Activated CD4-positive, alpha-beta T cell treated with anti-CD3 and anti-CD28 coated beads, Interleukin-2, amount 10 ng/mL, durations not matched to agents 24 days and 14 days (primary cell): ENCODE results near the gene EFNA5. TPM values are rescaled to one million over a fixed set of nuclear protein-coding genes. Genes with fewer than 3 reads are reported as not detected.

Experiments
- DNase-seq: peaks from one replicate; pipeline ENCODE4 v3.0.0; 2022
- H3K27ac Mint-ChIP-seq: one replicate; pipeline ENCODE4 v1.8.0; 2022; ENCODE audit warnings: mild to moderate bottlenecking, mixed read lengths
- H3K27me3 Mint-ChIP-seq: one replicate; pipeline ENCODE4 v1.8.0; 2022; ENCODE audit warnings: mixed read lengths
- H3K36me3 Mint-ChIP-seq: one replicate; pipeline ENCODE4 v1.8.0; 2022; ENCODE audit warnings: low read depth, mild to moderate bottlenecking, mixed read lengths
- H3K4me1 Mint-ChIP-seq: one replicate; pipeline ENCODE4 v1.8.0; 2021; ENCODE audit warnings: mixed read lengths
- H3K4me3 Mint-ChIP-seq: one replicate; pipeline ENCODE4 v1.8.0; 2022; ENCODE audit warnings: mild to moderate bottlenecking, moderate library complexity, mixed read lengths
- H3K9me3 Mint-ChIP-seq: one replicate; pipeline ENCODE4 v1.8.0; 2021; ENCODE audit warnings: mixed read lengths
- intact Hi-C: fragments of 100-400 bp; cut with micrococcal nuclease; formaldehyde crosslinking; loops from one replicate; pipeline ENCODE4 v1.15.1; 2023
- total RNA-seq: library from RNA; stranded (reverse); gene quantifications from 2 replicates; pipeline ENCODE4 v1.2.3, GENCODE V29; 2022

EFNA5 gene
- total RNA-seq, 1 donor from 2014 or later = not detected

DNA sequence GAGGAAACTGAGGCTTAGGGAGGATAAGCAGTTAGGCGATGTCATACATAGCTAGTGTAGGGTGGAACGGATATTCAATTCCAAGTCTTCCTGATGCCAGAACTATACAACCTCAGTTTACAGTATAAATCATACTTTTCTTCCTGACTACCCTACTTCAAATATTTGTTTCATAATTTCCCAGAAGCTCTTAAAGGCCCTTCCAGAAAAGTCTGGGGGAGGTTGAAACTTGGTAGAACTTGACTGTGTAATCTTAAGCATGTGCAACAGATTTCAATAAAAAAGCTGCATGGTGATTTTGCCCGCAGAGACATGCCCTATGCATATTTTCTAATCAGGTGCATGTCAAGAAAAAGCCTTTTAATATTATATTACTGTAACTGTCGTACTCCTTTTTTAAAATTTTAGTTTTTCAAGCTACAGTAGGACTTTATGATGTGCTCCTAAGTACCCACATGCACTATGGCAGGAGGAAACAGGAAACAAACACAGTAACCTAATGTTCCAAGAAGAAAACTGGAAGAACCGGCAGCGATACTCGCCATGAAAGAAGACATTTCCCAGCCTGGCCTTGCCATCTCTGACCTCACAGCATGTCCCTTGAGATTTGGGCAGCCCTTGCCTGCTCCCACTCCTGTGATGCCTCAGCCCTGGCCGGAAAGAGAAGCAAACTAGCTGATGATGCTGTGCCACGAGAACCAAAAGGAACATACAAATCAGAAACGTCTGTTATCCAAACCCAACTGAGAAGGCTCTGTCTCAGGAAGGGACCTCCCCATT is 266.0 kb downstream of the EFNA5 start:
- Mint-ChIP-seq H3K9me3 (no peaks in the 10 kb centered on the region), H3K27me3 (peaks cover 8% of the 10 kb centered on the region), H3K4me1 (no peaks in the 10 kb centered on the region), H3K36me3 (no peaks in the 10 kb centered on the region), H3K4me3 (no peak overlapping the region), H3K27ac (no peak overlapping the region)
- intact Hi-C loops = no loop called here
- DNase-seq = no peak

DNA sequence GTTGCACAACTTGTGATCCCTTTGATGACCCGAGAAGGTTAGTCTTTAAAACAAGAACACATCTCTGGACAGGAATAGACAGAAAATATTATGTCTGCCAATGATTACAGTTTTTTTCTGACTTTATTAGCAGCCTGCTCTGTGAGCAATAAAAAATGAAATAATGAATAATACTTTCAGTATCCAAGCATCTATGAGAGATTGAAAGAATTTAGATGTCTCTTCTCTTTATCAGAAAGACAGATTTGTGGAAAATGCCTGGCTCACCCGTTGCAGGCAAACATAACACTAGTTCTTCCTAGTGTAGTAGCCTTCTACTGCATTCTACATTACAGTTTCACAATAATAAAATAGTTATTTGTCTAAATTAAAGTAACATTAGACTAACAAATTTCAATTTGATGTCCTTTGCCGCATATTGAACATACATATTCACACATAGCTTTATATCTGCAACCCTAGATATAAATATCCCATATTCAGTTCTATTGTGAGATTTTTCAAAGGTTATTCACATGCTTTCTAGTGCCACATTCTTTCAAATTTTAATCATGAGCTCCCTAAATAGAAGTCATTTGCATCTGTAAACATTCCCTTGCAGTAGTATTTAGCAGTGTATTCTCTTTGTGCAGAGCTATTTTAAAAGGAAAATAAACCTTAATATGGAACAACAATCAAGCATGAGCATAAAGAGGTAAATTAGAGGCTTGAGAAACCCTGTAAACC is 267.3 kb downstream of the EFNA5 start:
- no peaks in the 10 kb centered on the region for H3K36me3 Mint-ChIP-seq
- H3K4me3 Mint-ChIP-seq = no peak overlapping the region
- no peak overlapping the region for H3K27ac Mint-ChIP-seq
- no peaks in the 10 kb centered on the region for H3K9me3 Mint-ChIP-seq
- H3K4me1 Mint-ChIP-seq = no peaks in the 10 kb centered on the region
- no peak for DNase-seq
- intact Hi-C loops = no loop called here
- peaks cover 13% of the 10 kb centered on the region for H3K27me3 Mint-ChIP-seq

DNA sequence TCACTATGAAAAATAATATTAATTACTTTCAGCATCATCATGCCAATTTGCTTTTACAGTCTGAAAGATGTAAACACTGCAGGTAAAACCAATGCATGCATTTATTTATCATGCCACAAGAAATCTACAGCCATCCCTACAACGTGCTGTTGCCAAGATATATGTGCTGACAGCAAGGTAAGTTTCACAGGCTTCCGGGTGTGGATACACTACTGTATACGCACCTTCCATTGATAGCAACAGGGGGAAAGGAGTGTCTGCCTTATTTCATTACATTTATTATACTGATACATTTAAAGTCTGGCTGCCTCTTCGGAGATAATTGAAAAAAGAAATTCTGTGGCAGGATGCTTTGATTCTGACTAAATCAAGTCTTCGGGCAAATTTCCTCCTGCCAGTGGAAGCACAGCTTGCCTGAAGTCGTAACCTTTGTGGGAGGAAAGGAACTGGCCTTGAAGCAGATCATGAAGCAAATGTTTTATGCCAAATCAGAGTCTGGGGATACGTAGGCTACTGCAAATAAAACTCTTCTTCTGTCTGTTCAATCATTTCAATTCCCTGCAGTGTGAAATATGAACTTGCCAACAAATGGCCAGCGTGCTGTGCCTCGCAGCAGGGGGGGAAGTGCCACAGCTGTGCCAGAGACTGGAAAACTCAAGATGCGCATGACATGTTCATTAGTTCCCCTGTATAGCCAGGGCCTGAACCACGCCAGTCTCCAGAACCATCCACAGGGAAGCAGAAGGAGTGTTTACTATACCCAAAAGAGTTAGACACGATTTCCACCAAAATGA is 268.1 kb downstream of the EFNA5 start:
- intact Hi-C loops = no loop called here
- no peak overlapping the region for H3K4me3 Mint-ChIP-seq

DNA sequence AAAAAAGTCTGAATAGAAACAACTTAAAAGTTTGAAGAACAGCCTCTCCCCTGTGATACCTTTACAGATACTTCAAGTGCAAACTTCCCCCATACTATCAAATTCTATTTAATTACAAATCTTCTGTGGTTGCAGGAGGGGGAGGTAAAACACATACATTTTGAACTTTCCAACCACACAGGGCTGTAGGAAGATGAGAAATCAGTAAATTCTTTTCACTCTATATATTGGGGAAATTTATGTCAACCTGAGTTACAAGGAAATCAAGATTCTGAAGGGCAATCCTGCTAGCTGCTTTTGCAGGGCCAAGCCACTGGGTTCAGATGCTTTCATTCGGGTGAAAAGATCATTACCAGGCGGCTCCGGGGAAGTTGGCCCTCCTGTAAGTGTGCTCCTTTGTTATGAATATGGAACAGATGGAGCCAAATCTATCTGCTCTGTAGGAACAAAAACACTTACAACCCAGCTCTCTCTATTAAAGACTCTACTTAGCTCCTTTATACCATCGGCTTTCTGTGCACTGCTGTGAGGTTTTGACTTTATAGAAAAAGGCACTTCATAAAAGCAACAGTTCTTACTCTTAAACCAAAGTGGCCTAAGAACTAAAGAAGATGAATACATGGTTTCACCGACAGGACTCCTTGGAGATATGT is 269.1 kb downstream of the EFNA5 start:
- H3K9me3 Mint-ChIP-seq = no peaks in the 10 kb centered on the region
- H3K27me3 Mint-ChIP-seq = peaks cover 13% of the 10 kb centered on the region
- H3K36me3 Mint-ChIP-seq = no peaks in the 10 kb centered on the region
- no peak for DNase-seq
- H3K4me1 Mint-ChIP-seq = no peaks in the 10 kb centered on the region
- H3K27ac Mint-ChIP-seq = no peak overlapping the region
- intact Hi-C loops = no loop called here
- no peak overlapping the region for H3K4me3 Mint-ChIP-seq

More for the DNA sequence above, 268.1 kb downstream of the EFNA5 start:
- no peak overlapping the region for H3K27ac Mint-ChIP-seq
- H3K4me1 Mint-ChIP-seq = no peaks in the 10 kb centered on the region
- no peaks in the 10 kb centered on the region for H3K9me3 Mint-ChIP-seq
- DNase-seq = no peak
- peaks cover 13% of the 10 kb centered on the region for H3K27me3 Mint-ChIP-seq
- H3K36me3 Mint-ChIP-seq = no peaks in the 10 kb centered on the region

DNA sequence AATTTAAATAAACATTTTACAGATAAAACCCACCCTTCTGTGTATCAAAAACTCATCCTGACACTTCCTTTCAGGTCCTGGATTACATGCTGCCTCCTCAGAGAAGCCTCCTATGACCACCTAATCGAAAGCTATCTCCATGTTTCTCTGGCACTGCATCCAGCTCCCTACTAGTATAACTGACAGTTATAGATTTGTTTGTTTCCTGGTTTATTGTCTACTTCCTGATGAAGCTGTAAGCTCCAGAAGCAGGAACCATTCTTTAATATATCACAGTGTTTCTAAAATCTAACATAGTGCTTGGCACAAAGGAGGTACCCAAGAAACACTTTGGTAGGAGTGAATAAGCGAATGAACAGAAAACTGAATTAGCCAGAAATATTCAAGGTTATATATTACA is 270.4 kb downstream of the EFNA5 start:
- peaks cover 20% of the 10 kb centered on the region for H3K27me3 Mint-ChIP-seq
- no peaks in the 10 kb centered on the region for H3K9me3 Mint-ChIP-seq
- no peaks in the 10 kb centered on the region for H3K4me1 Mint-ChIP-seq
- DNase-seq = no peak
- no peak overlapping the region for H3K4me3 Mint-ChIP-seq
- intact Hi-C loops = no loop called here
- H3K36me3 Mint-ChIP-seq = no peaks in the 10 kb centered on the region
- no peak overlapping the region for H3K27ac Mint-ChIP-seq

DNA sequence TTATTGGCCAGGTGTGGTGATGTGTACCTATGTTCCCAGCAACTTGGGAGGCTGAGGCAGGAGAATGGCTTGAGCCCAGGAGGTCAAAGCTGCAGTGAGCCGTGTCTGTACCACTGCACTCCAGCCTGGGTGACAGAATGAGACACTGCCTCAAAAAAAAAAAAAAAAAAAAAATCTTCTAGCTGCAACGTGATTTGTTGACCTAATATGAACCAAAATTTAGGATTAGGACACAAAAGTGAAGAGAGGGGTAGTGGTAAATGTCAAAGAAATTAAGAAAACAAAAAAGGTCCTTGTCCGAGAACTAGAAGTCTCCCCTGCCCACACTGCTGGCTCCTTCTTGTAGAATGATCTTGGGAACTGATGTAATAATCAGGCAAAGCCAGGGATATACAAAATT is 272.0 kb downstream of the EFNA5 start:
- no peaks in the 10 kb centered on the region for H3K4me1 Mint-ChIP-seq
- no peaks in the 10 kb centered on the region for H3K9me3 Mint-ChIP-seq
- intact Hi-C loops = no loop called here
- DNase-seq = no peak
- no peaks in the 10 kb centered on the region for H3K36me3 Mint-ChIP-seq
- no peak overlapping the region for H3K4me3 Mint-ChIP-seq
- peaks cover 20% of the 10 kb centered on the region for H3K27me3 Mint-ChIP-seq
- H3K27ac Mint-ChIP-seq = no peak overlapping the region

DNA sequence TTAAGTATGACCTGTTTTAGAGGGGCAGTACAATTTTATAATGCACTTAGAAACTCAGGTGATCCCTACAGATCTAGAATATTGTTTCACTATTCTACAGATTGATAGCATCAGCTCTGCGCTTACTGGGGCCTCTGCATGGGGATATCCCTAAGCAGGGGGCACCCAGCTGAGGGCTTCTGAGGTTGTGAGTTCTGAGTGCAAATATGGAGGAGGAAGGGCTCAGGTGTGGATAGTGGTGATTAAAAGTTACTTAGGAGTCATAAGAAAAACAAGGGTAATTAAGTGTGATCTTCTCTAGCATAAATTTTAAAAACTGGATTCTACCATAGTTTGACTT is 274.4 kb downstream of the EFNA5 start:
- H3K9me3 Mint-ChIP-seq = no peaks in the 10 kb centered on the region
- no peak overlapping the region for H3K4me3 Mint-ChIP-seq
- H3K36me3 Mint-ChIP-seq = no peaks in the 10 kb centered on the region
- H3K4me1 Mint-ChIP-seq = no peaks in the 10 kb centered on the region
- intact Hi-C loops = no loop called here
- no peak overlapping the region for H3K27ac Mint-ChIP-seq
- DNase-seq = no peak
- peaks cover 16% of the 10 kb centered on the region for H3K27me3 Mint-ChIP-seq

DNA sequence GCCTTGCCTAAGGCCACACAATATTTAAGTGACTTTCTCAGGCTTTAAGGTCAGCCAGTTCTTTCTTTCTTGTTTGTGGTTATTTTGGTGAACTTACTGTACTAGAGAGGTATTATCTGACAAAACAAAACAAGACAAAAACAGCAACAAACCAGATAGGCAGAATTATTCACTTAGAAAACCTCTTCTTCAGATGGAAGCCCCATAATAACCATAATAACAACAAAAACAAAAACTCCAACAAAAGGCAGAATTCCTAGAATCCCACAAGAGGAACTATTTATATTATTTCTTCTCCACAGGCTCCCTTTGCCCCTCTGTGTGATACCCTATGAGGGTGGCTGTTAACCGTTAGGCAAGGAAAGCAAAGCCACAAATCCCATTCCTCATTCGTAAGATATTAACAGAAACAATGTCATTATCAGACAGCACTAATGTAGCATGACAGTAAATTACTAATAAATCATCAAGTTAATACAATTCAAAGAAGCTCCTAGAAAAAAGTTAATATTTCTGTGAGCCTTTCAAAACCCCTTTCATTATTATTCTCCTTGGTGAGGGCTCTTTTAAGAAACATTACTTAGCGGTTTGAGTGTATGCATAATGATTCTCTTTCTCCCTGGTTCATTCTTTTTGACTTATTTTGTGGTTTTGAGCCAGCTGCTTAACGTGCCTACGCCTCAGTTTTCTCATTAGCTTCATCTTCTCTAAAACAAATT is 274.9 kb downstream of the EFNA5 start:
- no peak overlapping the region for H3K27ac Mint-ChIP-seq
- H3K36me3 Mint-ChIP-seq = no peaks in the 10 kb centered on the region
- peaks cover 16% of the 10 kb centered on the region for H3K27me3 Mint-ChIP-seq
- no peak for DNase-seq
- no peaks in the 10 kb centered on the region for H3K4me1 Mint-ChIP-seq
- intact Hi-C loops = no loop called here
- no peak overlapping the region for H3K4me3 Mint-ChIP-seq
- H3K9me3 Mint-ChIP-seq = no peaks in the 10 kb centered on the region

DNA sequence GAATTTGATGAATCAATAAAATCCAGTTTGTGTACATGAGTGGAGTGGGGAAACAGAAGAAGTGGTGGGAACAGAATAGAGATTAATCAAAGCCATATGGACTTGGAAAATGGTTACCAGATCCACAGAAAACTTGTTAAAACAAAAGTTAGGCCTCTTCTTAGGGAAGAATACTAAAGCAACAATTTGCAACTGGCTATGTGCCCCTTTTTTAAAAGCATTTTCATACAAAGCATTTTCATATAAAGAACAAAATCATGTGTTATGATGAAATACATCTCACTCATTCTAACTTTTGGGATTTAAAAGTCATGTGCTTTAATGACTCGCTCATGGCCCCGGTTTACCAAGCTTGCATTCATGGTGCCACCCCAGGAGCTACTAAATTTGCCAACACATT is 276.9 kb downstream of the EFNA5 start:
- no peaks in the 10 kb centered on the region for H3K9me3 Mint-ChIP-seq
- H3K4me3 Mint-ChIP-seq = no peak overlapping the region
- intact Hi-C loops = no loop called here
- no peaks in the 10 kb centered on the region for H3K36me3 Mint-ChIP-seq
- H3K4me1 Mint-ChIP-seq = peaks cover 8% of the 10 kb centered on the region
- H3K27me3 Mint-ChIP-seq = peaks cover 8% of the 10 kb centered on the region
- no peak overlapping the region for H3K27ac Mint-ChIP-seq
- DNase-seq = no peak

DNA sequence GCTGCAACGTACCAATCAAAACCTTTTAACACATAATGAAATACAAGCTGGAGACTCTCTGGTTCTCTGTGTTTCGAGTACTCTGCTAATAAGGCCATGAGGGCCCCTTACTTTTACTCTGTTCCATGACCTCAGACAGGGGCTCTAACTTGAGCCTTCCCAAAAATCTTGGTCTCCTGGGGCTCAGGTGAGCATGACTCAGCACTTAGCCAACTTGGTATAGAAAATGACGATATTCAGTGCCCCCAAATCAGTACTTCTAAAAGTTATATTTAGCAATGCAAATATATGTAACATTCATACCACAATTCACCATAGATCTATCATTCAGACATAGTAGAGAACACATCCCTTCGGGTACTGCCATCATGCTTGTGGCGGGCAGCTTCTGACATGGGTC is 278.9 kb downstream of the EFNA5 start:
- no peak overlapping the region for H3K4me3 Mint-ChIP-seq
- intact Hi-C loops = no loop called here
- peaks cover 7% of the 10 kb centered on the region for H3K27me3 Mint-ChIP-seq
- H3K36me3 Mint-ChIP-seq = no peaks in the 10 kb centered on the region
- no peak overlapping the region for H3K27ac Mint-ChIP-seq
- H3K4me1 Mint-ChIP-seq = peaks cover 20% of the 10 kb centered on the region
- no peaks in the 10 kb centered on the region for H3K9me3 Mint-ChIP-seq
- DNase-seq = no peak

DNA sequence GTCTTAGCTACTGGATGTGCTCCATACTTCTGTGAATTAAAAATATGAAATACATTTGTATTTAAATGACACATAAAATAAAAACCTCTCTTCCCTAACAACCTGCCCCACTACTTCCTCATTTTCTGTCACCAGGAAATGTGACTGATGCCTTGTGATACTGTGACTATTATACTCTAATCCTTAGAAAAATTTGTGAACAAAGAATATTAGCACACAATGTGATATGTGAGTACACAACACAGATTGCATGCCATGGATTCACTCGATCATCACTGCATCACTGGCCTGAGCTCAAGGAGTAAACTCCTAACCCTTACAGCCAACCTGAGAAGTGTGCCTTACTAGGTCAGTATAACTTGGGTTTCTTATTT is 281.0 kb downstream of the EFNA5 start:
- intact Hi-C loops = loop anchor here (2.0 to 5.0 kb wide), 4 partner anchors 78 to 529 kb away; no protein-coding TSS in a partner anchor
- Mint-ChIP-seq H3K4me1 (peaks cover 20% of the 10 kb centered on the region), H3K4me3 (no peak overlapping the region), H3K36me3 (no peaks in the 10 kb centered on the region), H3K27me3 (peaks cover 3% of the 10 kb centered on the region), H3K27ac (no peak overlapping the region), H3K9me3 (no peaks in the 10 kb centered on the region)
- DNase-seq = no peak

DNA sequence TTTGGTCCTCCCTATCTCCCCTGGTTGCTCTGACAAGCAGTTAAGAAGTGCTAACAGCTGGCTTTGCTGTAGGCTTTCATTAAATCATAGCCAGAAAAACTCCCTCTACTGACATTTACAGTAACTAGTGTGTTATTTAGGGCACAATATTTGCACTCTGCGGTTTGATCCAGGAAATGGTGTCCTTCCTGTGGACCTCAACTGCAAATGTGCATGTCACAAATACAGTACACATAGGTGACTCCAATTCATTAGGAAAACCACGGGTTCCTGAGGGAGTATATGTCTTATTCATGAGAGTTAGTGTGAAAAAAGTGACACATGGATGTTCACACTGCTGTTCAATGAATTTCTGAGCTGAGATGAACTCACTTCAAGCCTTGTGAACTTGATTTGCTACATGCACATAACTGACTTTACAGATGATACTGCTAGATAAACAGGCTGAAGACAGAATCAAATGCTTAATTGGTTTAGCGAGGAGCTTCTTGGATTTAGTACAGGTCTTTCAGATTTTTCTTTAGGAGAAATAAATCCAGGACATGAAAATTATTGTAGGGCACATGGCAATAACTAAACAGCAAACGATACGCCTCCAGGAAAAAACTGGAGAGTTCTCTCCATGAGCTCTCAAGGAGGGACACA is 281.5 kb downstream of the EFNA5 start:
- Mint-ChIP-seq H3K4me3 (peak overlapping the region; percentile 33), H3K27ac (peak overlapping the region; percentile 85)

More for the DNA sequence above, 281.5 kb downstream of the EFNA5 start:
- Mint-ChIP-seq H3K36me3 (no peaks in the 10 kb centered on the region), H3K4me1 (peaks cover 20% of the 10 kb centered on the region), H3K9me3 (no peaks in the 10 kb centered on the region), H3K27me3 (peaks cover 4% of the 10 kb centered on the region)
- intact Hi-C loops = loop anchor here (2.0 to 5.0 kb wide), 4 partner anchors 78 to 530 kb away; no protein-coding TSS in a partner anchor
- peak; percentile 78 for DNase-seq
